Panc1 (cell line): ENCODE data around the gene NTMT1.

ENCODE experiments used
- CTCF ChIP-seq: fragments of 450-650 bp; IDR thresholded peaks from 2 replicates; pipeline ENCODE4 v1.5.1; 2017; ENCODE audit warnings: mild to moderate bottlenecking
- POLR2AphosphoS5 ChIP-seq: IDR thresholded peaks from 2 replicates; pipeline ENCODE4 v1.6.1; 2012; ENCODE audit warnings: mild to moderate bottlenecking, low read depth, low read length, moderate library complexity
- REST ChIP-seq, 2 experiments: IDR thresholded peaks; 2 replicates each; pipeline ENCODE4 v1.6.1; 2011 to 2012; ENCODE audit warnings: low read depth in 2 of 2, control low read depth in 1 of 2, low read length in 1 of 2, mild to moderate bottlenecking in 1 of 2, moderate library complexity in 1 of 2; ENCODE audit not compliant: insufficient read depth in 1 of 2
- TCF7L2 ChIP-seq: IDR thresholded peaks from 2 replicates; pipeline ENCODE4 v1.6.1; 2011; ENCODE audit warnings: mild to moderate bottlenecking, low read depth, low read length, inconsistent platforms

- TF ChIP-seq TCF7L2 (no peak), POLR2AphosphoS5 (no peak), CTCF (no peak), REST (IDR thresholded peaks at IDR 0.05; ENCODE audit: insufficient read depth in 1 of 2, low read depth in 2 of 2, low read length in 1 of 2) (no peak)
These were observed 10.3 kb upstream of the NTMT1 start for GRCh38 chr9:129615407-129616285.
